ENCODE results near the gene IYD. TPM values are rescaled to one million over a fixed set of nuclear protein-coding genes. Genes with fewer than 3 reads are reported as not detected.

IYD gene
- total RNA-seq, 1 experiment from 2014 or later, result not detected

- no peak for DNase-seq
- Histone ChIP-seq H3K36me3 (no peaks in the 10 kb centered on the region), H3K27ac (no peak overlapping the region), H3K4me3 (no peak overlapping the region), H3K27me3 (peaks cover 4% of the 10 kb centered on the region), H3K9me3 (replicated peaks) (no peaks in the 10 kb centered on the region), H3K4me1 (no peaks in the 10 kb centered on the region)
Observed at GRCh38 chr6:150451807-150452427, 83.1 kb downstream of the IYD start.

- no peaks in the 10 kb centered on the region for H3K4me1 ChIP-seq
- no peaks in the 10 kb centered on the region for H3K9me3 ChIP-seq (replicated peaks)
- DNase-seq, result no peak
- H3K27ac ChIP-seq, result no peak overlapping the region
- peaks cover 6% of the 10 kb centered on the region for H3K27me3 ChIP-seq
- no peak overlapping the region for H3K4me3 ChIP-seq
- H3K36me3 ChIP-seq, result no peaks in the 10 kb centered on the region
Observed at GRCh38 chr6:150452428-150453243, 83.8 kb downstream of the IYD start.

GRCh38 chr6:150453357-150453756 lies 84.5 kb downstream of the IYD start:
- peaks cover 6% of the 10 kb centered on the region for H3K27me3 ChIP-seq
- no peak overlapping the region for H3K4me3 ChIP-seq
- no peak for DNase-seq
- no peaks in the 10 kb centered on the region for H3K4me1 ChIP-seq
- no peaks in the 10 kb centered on the region for H3K36me3 ChIP-seq
- no peaks in the 10 kb centered on the region for H3K9me3 ChIP-seq (replicated peaks)
- H3K27ac ChIP-seq, result no peak overlapping the region

Other genes starting within 250 kb of the IYD start
- gene PPP1R14C, start 226.0 kb upstream of the IYD start, total RNA-seq (2014; rRNA removed; shearing (Covaris generic)), result 0.05 TPM in 1 of 2 replicates, not detected in the other
- gene PLEKHG1, start 230.9 kb downstream of the IYD start, total RNA-seq (2014; rRNA removed; shearing (Covaris generic)), result 13.6 and 13.8 TPM in 2 replicates